GM21360 (cell line): ENCODE results near the gene NFIB.

ENCODE experiments used
- ATAC-seq: cut with Tn5 transposase; IDR thresholded peaks from one replicate; pipeline ENCODE4 v1.9.1; 2021; ENCODE audit warnings: mild to moderate bottlenecking, moderate library complexity; ENCODE audit not compliant: unreplicated experiment

Gene NFIB

DNA sequence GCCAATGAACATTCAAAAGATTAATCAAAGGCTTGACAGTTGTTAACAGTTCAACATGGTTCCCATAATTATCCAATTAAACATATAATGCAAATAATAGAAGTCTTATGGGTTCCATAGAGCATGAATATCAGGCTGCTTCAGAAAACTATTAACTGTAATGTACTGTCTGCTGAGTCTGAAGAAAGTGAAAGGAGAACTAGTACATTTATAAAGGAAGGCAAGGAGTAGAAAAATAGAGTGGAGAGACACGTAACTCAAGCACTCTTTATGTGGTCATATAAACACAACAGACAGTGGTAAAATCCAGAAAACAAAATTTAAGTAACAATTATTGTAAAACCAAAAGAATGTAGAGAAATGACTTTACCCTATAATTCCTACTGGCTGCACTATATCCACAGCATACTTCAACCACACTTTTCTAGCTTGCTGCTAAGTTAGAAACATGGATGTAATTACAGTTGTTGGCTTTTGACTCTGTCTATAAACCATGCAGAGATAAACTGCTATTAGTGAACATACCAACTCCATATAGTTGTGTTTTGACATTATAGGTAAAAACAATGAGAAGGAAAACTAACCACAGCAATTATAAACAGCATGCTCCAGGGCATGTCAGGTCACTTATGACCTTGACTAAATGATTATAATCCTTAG lies 32.7 kb downstream of the NFIB start:
- no peak for ATAC-seq

- ATAC-seq, result no peak
These were observed 34.3 kb downstream of the NFIB start for GRCh38 chr9:14279671-14280070.

- no peak for ATAC-seq
These were observed 35.6 kb downstream of the NFIB start for GRCh38 chr9:14278291-14278721.

- ATAC-seq, result no peak
These were observed 36.2 kb downstream of the NFIB start for GRCh38 chr9:14277761-14278160.

GRCh38 chr9:14277244-14277643 lies 36.7 kb downstream of the NFIB start:
- no peak for ATAC-seq

- ATAC-seq, result no peak
These were observed 38.6 kb downstream of the NFIB start for GRCh38 chr9:14275331-14275730.

DNA sequence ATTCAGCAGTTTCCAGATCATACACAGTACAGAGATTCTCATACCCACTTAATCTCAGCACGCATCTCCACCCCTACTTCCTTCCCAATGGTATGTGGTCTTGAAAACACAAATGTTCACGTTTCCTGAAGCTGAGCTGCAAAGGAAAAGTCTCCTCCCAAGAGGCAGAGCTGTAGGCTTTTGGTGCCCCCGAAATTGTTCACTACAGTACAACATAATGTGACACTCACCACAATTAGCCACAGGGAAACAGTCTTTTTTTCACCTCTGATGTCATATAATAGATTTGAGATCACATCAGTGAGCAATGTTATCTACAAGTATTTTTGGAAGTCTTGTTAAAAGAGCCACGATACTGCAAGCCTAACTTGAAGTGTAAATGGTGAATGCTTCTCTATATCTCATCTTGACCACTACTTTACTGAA lies 40.2 kb downstream of the NFIB start:
- ATAC-seq, result no peak

DNA sequence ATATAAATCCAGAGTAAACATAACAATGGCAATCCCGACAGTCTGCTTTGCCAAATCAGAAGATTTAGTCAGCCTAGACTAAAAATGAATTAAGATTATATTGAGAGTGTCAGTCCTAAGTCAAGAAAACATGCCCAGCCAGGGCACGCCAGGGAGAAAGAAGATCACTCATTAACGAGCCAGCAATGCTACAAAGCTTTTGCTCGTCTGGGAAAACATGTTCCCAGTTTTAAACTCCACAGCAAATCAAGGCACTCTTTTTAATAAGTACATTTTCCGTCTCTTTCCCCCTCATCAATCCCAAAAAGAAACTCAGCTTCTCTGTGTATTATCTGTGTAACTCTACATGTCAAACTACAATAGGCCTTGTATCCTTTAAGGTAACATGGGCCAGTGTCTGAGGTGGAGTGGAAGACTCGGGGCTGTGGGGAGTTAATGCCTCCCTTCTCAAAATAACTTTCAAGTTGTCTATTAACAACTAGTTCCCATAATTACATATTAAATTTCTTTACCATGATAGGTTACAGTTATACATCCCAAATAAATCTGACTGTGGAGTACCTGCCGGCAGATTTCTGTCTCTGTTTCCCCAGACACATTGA lies 40.9 kb downstream of the NFIB start:
- ATAC-seq, result no peak

DNA sequence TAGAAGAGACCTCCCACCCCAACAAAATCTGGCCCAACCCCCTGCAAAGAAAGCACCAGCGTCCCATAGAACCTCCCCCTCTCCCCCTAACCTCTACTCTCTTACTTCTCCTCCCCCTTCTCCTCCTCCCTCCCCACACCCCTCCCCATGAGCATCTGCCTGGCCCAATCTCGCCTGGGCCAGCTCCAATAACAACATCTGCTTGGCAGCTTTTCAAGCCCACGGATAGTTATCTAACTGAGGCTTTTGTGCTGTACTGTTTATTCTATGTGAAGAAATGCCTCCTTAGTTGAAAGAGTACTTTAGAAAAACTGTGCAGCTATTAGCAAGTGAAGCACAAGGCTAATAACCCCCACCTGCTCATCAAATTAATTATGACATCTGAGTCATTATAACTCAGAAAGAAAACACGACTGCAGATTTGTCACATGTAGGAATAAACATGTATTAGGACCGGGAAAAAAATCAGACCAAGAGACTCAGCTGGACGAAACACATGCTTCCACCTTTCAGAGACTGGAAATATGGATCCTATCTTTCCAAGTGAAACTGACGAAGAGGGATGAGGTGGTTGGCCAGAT lies 42.8 kb downstream of the NFIB start:
- ATAC-seq, result no peak

- no peak for ATAC-seq
These were observed 43.4 kb downstream of the NFIB start for GRCh38 chr9:14270358-14271092.

- no peak for ATAC-seq
These were observed 44.0 kb downstream of the NFIB start for GRCh38 chr9:14269916-14270315.

DNA sequence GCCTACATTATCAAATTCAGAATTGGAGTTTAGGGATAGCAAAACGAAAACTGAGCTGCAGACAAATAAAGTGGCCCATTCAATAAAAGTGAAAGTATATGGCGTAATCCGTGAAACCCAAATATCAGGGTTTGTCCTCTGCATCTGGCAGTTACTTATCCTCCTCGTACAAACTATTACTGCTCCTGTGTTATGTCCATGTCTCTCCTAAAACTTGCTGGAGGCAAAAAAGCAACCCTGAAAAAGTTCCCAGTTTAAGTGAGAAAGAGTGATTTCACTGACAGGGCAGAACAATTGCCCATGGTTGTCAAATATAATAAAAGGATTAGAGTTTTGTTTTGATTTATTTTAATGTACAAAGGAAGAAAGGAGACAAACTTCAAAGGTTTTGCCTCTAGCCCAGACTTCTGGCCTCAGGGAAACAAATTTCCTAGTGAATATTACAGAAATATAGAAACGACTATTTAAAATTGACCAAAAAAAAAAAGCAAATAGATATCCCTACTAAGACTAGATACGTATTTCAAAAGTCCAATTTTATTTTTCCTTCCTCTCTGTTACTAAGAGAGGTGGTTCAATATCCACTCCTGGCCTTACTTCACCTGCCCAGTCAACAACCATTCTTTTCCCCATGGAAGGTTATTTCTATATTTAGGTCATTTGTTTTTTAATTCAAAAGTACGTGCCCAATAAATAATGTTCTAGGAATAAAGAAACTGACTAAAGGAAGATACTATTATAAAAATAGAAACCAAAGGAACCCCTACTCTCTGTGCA lies 50.0 kb downstream of the NFIB start:
- ATAC-seq, result no peak

- ATAC-seq, result no peak
These were observed 51.1 kb downstream of the NFIB start for GRCh38 chr9:14262827-14263226.

DNA sequence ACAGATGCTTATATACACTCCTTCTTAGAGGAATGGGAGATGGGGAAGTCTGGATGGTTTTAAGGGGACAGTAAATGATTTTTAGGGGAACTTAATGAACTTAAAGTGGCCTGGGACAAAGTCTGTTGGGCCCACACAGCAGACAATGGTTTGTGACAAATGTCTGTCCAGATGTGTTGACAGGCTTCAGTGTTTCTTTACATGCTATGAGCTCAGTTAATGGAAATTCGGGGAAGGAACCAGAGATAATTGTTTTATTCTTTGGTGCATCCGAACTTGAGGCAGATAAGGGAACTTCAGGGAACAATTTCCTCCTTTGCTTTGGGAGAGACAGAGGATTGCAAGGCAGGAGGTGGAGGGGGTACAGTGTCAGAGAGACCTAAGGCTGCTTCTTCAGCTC lies 52.3 kb downstream of the NFIB start:
- no peak for ATAC-seq

DNA sequence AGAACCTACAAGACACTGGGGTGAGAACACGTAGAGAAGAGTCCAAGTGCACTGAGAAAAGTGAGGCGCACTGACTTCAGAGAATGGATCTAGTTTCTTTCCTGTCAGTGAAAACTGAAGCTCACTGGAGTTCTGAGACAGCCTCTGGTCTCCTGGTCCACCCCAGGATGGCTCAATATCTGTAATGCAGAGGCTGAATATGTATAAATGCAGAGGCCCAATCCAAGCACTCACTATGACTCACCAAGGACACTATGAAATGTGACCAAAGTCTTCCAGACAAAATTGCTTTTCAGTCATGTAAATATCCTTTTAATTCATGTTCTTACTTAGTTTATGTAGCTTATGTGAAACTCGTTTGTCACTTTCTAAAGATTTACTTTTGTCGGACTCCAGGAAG lies 53.8 kb downstream of the NFIB start:
- ATAC-seq, result no peak

GRCh38 chr9:14258660-14259239 lies 55.2 kb downstream of the NFIB start:
- ATAC-seq, result no peak

DNA sequence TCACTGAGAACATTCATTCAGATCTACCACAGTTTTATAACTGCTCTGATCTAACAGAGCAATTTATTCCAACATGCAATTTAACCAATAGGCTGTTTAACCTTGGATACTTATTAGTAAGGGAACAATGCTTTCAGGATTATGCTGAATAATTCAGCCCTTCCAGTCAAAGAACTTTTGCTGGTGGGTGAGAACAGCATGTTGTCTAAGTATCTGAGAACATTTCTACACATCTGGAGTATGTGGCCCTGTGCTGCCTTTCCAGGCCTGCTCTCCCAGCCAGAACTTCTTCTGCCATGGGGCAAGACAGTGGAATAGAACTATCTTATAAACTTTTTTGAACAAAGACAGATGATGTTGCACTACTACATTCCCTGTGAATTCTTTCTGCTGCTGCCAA lies 55.8 kb downstream of the NFIB start:
- ATAC-seq, result no peak

DNA sequence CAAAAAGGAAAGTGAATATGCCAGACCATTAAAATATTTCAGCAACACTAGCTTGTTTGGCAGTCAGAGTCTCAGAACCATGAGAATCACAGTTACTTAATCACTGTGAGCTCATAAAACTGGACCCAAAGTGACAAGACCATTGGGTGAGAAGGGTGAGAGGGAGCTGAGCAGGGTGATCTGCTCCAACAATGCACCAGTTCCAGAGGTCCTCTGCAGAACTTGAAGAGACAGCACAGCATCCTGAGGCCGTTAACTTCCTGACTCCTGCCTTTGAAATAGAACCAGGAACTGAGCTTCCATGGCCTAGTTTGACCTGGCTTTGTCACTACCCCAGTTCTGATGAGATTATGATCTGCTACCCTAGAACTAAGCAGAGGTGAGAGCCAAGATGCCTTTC lies 57.4 kb downstream of the NFIB start:
- no peak for ATAC-seq

- ATAC-seq, result no peak
These were observed 62.5 kb downstream of the NFIB start for GRCh38 chr9:14251154-14252071.

DNA sequence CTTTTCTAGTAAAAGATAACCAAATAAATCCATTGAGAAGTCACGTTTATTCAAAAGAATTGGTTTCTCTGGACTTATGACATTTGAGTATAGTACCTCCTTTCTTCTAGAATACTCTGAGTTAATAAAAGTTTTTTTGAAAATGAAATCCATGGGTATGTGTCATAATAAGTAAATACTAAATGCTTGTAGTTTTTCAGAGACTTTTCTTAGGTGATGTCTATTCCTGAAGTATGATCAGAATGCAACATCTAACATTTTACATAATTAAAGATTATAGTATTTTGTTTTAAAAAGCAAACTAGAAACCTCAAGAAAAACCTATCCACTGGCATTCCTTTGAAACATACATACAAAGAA lies 63.2 kb downstream of the NFIB start:
- no peak for ATAC-seq
